CD14-positive monocyte (primary cell): ENCODE data around the gene STMN1. TPM values are rescaled to one million over a fixed set of nuclear protein-coding genes. Genes with fewer than 3 reads are reported as not detected.
A peak's percentile ranks its signal among the peaks of the same experiment; 100 is the strongest.

Experiments
- DNase-seq, 3 donors: peaks; one replicate each; pipeline ENCODE4 v3.0.0-alpha.2; 2011 to 2022
- H2AFZ ChIP-seq: 2 replicates; pipeline ENCODE4 v1.6.0; 2012; ENCODE audit warnings: mild to moderate bottlenecking, low read depth, low read length, inconsistent platforms; ENCODE audit not compliant: insufficient read depth, poor library complexity, severe bottlenecking
- H3K27ac ChIP-seq, 2 donors: 1 replicate in 1 of 2; 2 replicates in 1 of 2; pipeline ENCODE4 v1.5.1; 2012 to 2013; ENCODE audit warnings: low read length in 2 of 2, control low read depth in 1 of 2, inconsistent platforms in 1 of 2, low read depth in 1 of 2, mild to moderate bottlenecking in 1 of 2
- H3K27me3 ChIP-seq, 2 donors: one replicate each; pipeline versions ENCODE4 v1.6.0 to v1.6.1; 2011 to 2013; ENCODE audit warnings: low read length in 2 of 2; ENCODE audit not compliant: control insufficient read depth in 2 of 2, insufficient read depth in 2 of 2
- H3K36me3 ChIP-seq, 2 donors: replicated peaks in 1 of 2; 1 replicate in 1 of 2; 2 replicates in 1 of 2; pipeline versions ENCODE4 v1.5.1 to v1.6.1; 2012 to 2013; ENCODE audit warnings: low read length in 2 of 2, control low read depth in 1 of 2, inconsistent platforms in 1 of 2, mild to moderate bottlenecking in 1 of 2; ENCODE audit not compliant: insufficient read depth in 2 of 2, control insufficient read depth in 1 of 2
- H3K4me1 ChIP-seq, 2 donors: 1 replicate in 1 of 2; 2 replicates in 1 of 2; pipeline versions ENCODE4 v1.5.1 to v1.6.1; 2012 to 2013; ENCODE audit warnings: low read length in 2 of 2, control low read depth in 1 of 2, inconsistent platforms in 1 of 2, mild to moderate bottlenecking in 1 of 2, moderate library complexity in 1 of 2; ENCODE audit not compliant: insufficient read depth in 2 of 2, control insufficient read depth in 1 of 2
- H3K4me2 ChIP-seq: replicated peaks from 2 replicates; pipeline ENCODE3; 2012; ENCODE audit warnings: low read length, moderate library complexity, mild to moderate bottlenecking; ENCODE audit not compliant: poor library complexity, severe bottlenecking; ENCODE audit errors: extremely low read depth
- H3K4me3 ChIP-seq, 3 experiments: fragments of 200-600 bp in 1 of 3; sonication (generic) in 1 of 3; replicated peaks in 1 of 3; 1 replicate in 2 of 3; 2 replicates in 1 of 3; pipeline ENCODE4 v1.5.1; 2011 to 2013; ENCODE audit warnings: low read length in 3 of 3, mild to moderate bottlenecking in 3 of 3, control low read depth in 2 of 3, low read depth in 2 of 3, inconsistent platforms in 1 of 3, moderate library complexity in 1 of 3
- H3K79me2 ChIP-seq: 2 replicates; pipeline ENCODE4 v1.6.0; 2012; ENCODE audit warnings: mild to moderate bottlenecking, control low read depth, inconsistent platforms, low read length, moderate library complexity; ENCODE audit not compliant: insufficient read depth
- H3K9ac ChIP-seq: 2 replicates; pipeline ENCODE4 v1.6.0; 2017; ENCODE audit warnings: low read length, mild to moderate bottlenecking; ENCODE audit not compliant: insufficient read depth, poor library complexity, severe bottlenecking
- H3K9me3 ChIP-seq, 2 donors: replicated peaks in 1 of 2; 1 replicate in 1 of 2; 2 replicates in 1 of 2; pipeline versions ENCODE4 v1.5.1 to v1.6.1; 2012 to 2013; ENCODE audit warnings: low read length in 2 of 2, control low read depth in 1 of 2; ENCODE audit not compliant: control insufficient read depth in 1 of 2, insufficient read depth in 1 of 2
- H4K20me1 ChIP-seq: 2 replicates; pipeline ENCODE4 v1.6.0; 2012; ENCODE audit warnings: mild to moderate bottlenecking, low read length, control low read depth, moderate library complexity; ENCODE audit not compliant: insufficient read depth
- H3K27ac Mint-ChIP-seq, 7 donors: one replicate each; pipeline ENCODE4 v1.8.0; 2020; ENCODE audit warnings: mild to moderate bottlenecking in 7 of 7, mixed read lengths in 7 of 7, moderate library complexity in 6 of 7, inconsistent platforms in 2 of 7
- H3K27me3 Mint-ChIP-seq, 3 donors: one replicate each; pipeline ENCODE4 v1.8.0; 2021 to 2022; ENCODE audit warnings: low read depth in 3 of 3, mild to moderate bottlenecking in 3 of 3, mixed read lengths in 3 of 3, moderate library complexity in 3 of 3, inconsistent platforms in 1 of 3
- H3K36me3 Mint-ChIP-seq, 2 donors: one replicate each; pipeline ENCODE4 v1.8.0; 2020; ENCODE audit warnings: mixed read lengths in 2 of 2, inconsistent platforms in 1 of 2, mild to moderate bottlenecking in 1 of 2
- H3K4me1 Mint-ChIP-seq: one replicate; pipeline ENCODE4 v1.8.0; 2020; ENCODE audit warnings: mild to moderate bottlenecking, mixed read lengths
- H3K4me3 Mint-ChIP-seq, 2 donors: one replicate each; pipeline ENCODE4 v1.8.0; 2020; ENCODE audit warnings: mild to moderate bottlenecking in 2 of 2, mixed read lengths in 2 of 2, moderate library complexity in 1 of 2
- H3K9me3 Mint-ChIP-seq, 7 donors: one replicate each; pipeline ENCODE4 v1.8.0; 2020 to 2022; ENCODE audit warnings: mixed read lengths in 7 of 7, mild to moderate bottlenecking in 6 of 7, moderate library complexity in 6 of 7, inconsistent platforms in 2 of 7
- CTCF ChIP-seq: fragments of 200-600 bp; IDR thresholded peaks from one replicate; pipeline ENCODE4 v1.8.0; 2022; ENCODE audit warnings: antibody characterized with exemption, mild to moderate bottlenecking
- WGBS: methylation state at CpG from one replicate; pipeline ENCODE4 v1.1.5; 2013; ENCODE audit warnings: missing lambda C conversion rate; ENCODE audit not compliant: insufficient coverage; 5-methylcytosine and 5-hydroxymethylcytosine counted together
- intact Hi-C, 2 donors: fragments of 100-400 bp; cut with micrococcal nuclease; formaldehyde crosslinking; loops; one replicate each; pipeline versions ENCODE4 v1.15.0 to v1.15.1; 2023
- polyA plus RNA-seq, 3 donors: library from polyadenylated mRNA; depleted of rRNA in 1 of 3; unstranded in 2 of 3; stranded (reverse) in 1 of 3; fragments of 300-500 nt in 2 of 3; fragments of >200 nt in 1 of 3; fragmentation: Illumina TruSeq in 2 of 3; gene quantifications; 1 replicate in 2 of 3; 2 replicates in 1 of 3; pipeline ENCODE4 v1.2.3, GENCODE V29; 2012 to 2021

The STMN1 gene
- polyA plus RNA-seq, 3 donors = 1.5 to 8.1 (median 3.5) TPM

GRCh38 chr1:25871086-25871703, 35.0 kb downstream of the STMN1 start:
- intact Hi-C loops = no loop called here
- Mint-ChIP-seq H3K4me1 (peaks cover 61% of the 10 kb centered on the region), H3K36me3 (peaks cover 13 to 20% of the 10 kb centered on the region in 2 donors), H3K27ac (peak overlapping the region in 1 of 7 donors; percentile 50), H3K4me3 (peak overlapping the region in 1 of 2 donors; percentile 53), H3K27me3 (peaks cover 2 to 4% (median 2%) of the 10 kb centered on the region in 3 donors), H3K9me3 (peaks cover 0 to 2% (median 0%) of the 10 kb centered on the region in 7 donors)
- no peaks in the 10 kb centered on the region for H4K20me1 ChIP-seq
- no peaks in the 10 kb centered on the region for H3K9me3 ChIP-seq
- no peak for DNase-seq
- H3K9ac ChIP-seq = no peak overlapping the region
- H3K4me2 ChIP-seq = peak overlapping the region; percentile 54
- peaks cover 8% of the 10 kb centered on the region for H3K79me2 ChIP-seq
- H3K4me3 ChIP-seq = peak overlapping the region in 1 of 3 experiments; percentile 50
- TF ChIP-seq CTCF = no peak
- WGBS = 19% methylated on average over 3 of the region's 5 CpGs
- no peak overlapping the region for H2AFZ ChIP-seq
- H3K4me1 ChIP-seq = peaks cover 52 to 58% of the 10 kb centered on the region in 2 donors
- H3K27me3 ChIP-seq = no peaks in the 10 kb centered on the region
- peak overlapping the region in 1 of 2 donors; percentile 11 for H3K27ac ChIP-seq
- peaks cover 0 to 11% of the 10 kb centered on the region in 2 donors for H3K36me3 ChIP-seq

GRCh38 chr1:25870614-25871013, 35.6 kb downstream of the STMN1 start:
- H3K9me3 Mint-ChIP-seq = peaks cover 0 to 2% (median 0%) of the 10 kb centered on the region in 7 donors
- intact Hi-C loops = no loop called here
- H4K20me1 ChIP-seq = no peaks in the 10 kb centered on the region
- WGBS = 100% methylated on average over 1 of the region's 1 CpG
- peaks cover 17 to 25% of the 10 kb centered on the region in 2 donors for H3K36me3 Mint-ChIP-seq
- no peak overlapping the region for H3K4me2 ChIP-seq
- H3K4me3 ChIP-seq = no peak overlapping the region
- peaks cover 46 to 52% of the 10 kb centered on the region in 2 donors for H3K4me1 ChIP-seq
- H3K4me3 Mint-ChIP-seq = no peak overlapping the region
- no peak for TF ChIP-seq CTCF
- H3K27ac Mint-ChIP-seq = no peak overlapping the region
- H2AFZ ChIP-seq = no peak overlapping the region
- peaks cover 8% of the 10 kb centered on the region for H3K79me2 ChIP-seq
- H3K27me3 Mint-ChIP-seq = peaks cover 0 to 1% (median 0%) of the 10 kb centered on the region in 3 donors
- no peaks in the 10 kb centered on the region for H3K27me3 ChIP-seq
- H3K9ac ChIP-seq = no peak overlapping the region
- H3K9me3 ChIP-seq = no peaks in the 10 kb centered on the region
- H3K36me3 ChIP-seq = peaks cover 0 to 11% of the 10 kb centered on the region in 2 donors
- DNase-seq = no peak
- peaks cover 60% of the 10 kb centered on the region for H3K4me1 Mint-ChIP-seq
- no peak overlapping the region for H3K27ac ChIP-seq
